Measurements from ENCODE around the gene CHCHD4.

- no peak for TF ChIP-seq POLR2A (IDR thresholded peaks at IDR 0.05; ENCODE audit: low read length)
- TF ChIP-seq GATA1 (IDR thresholded peaks at IDR 0.05; ENCODE audit: low read depth, low read length): no peak
Observed at GRCh38 chr3:14153663-14154062, 29.0 kb upstream of the CHCHD4 start.
